SJSA1 (cell line): ENCODE results near the gene ZCCHC17. TPM values are rescaled to one million over a fixed set of nuclear protein-coding genes. Genes with fewer than 3 reads are reported as not detected.
A peak's percentile ranks its signal among the peaks of the same experiment; 100 is the strongest.
"Not testable (repeated sequence)": the region's sequence is repeated elsewhere in the genome, so short reads cannot be mapped to it uniquely, and the experiment has no call there.

Experiments used
- DNase-seq, 2 experiments: peaks; one replicate each; pipeline ENCODE4 v3.0.0-alpha.2; 2015 to 2020; ENCODE audit warnings: low spot score in 2 of 2, low read depth in 1 of 2
- H3K27ac ChIP-seq: fragments of 250-450 bp; sonication (Bioruptor Pico); 2 replicates; pipeline ENCODE4 v1.5.1; 2020; ENCODE audit warnings: mild to moderate bottlenecking, moderate library complexity
- H3K27me3 ChIP-seq: fragments of 250-450 bp; sonication (Bioruptor Pico); replicated peaks from 2 replicates; pipeline ENCODE4 v1.5.1; 2020; ENCODE audit warnings: mild to moderate bottlenecking, moderate library complexity
- H3K36me3 ChIP-seq: fragments of 250-450 bp; sonication (Bioruptor Pico); 2 replicates; pipeline ENCODE4 v1.5.1; 2020; ENCODE audit warnings: mild to moderate bottlenecking
- H3K4me1 ChIP-seq: fragments of 250-450 bp; sonication (Bioruptor Pico); replicated peaks from 2 replicates; pipeline ENCODE4 v1.6.1; 2021; ENCODE audit warnings: mild to moderate bottlenecking
- H3K4me3 ChIP-seq: fragments of 250-450 bp; sonication (Bioruptor Pico); 2 replicates; pipeline ENCODE4 v1.5.1; 2020; ENCODE audit warnings: mild to moderate bottlenecking
- H3K9me3 ChIP-seq: fragments of 250-450 bp; sonication (Bioruptor Pico); replicated peaks from 2 replicates; pipeline ENCODE4 v1.5.1; 2020; ENCODE audit warnings: mild to moderate bottlenecking
- total RNA-seq: library from RNA; depleted of rRNA; stranded (reverse); fragments of >200 nt; shearing (Covaris generic); gene quantifications from 2 replicates; pipeline ENCODE4 v1.2.3, GENCODE V29; 2014

Gene ZCCHC17
- total RNA-seq, 1 experiment from 2014 or later, result 50.2 TPM

DNA sequence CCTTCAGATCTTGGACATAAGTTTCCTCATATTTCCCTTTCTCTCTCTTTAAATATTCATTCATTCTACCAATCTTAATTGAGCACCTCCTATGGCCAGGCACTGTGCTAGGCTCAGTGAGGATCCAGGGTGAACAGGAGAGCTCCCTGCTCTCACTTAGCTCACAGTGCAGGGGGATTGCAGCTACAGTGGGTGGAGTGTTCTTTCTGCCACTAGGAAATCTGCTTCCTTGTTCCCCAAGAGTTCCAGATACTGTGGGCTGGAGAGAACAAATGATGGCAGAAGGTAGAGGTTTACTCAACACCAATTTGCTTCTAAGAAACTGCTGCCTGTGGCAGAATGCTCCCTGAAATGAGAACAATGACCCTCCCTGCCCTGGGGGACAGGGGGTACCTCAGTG is 81.2 kb downstream of the ZCCHC17 start:
- peaks cover 5% of the 10 kb centered on the region for H3K4me1 ChIP-seq
- no peaks in the 10 kb centered on the region for H3K36me3 ChIP-seq
- H3K27ac ChIP-seq, result no peak overlapping the region
- H3K27me3 ChIP-seq, result no peaks in the 10 kb centered on the region
- DNase-seq, result no peak
- H3K9me3 ChIP-seq, result no peaks in the 10 kb centered on the region
- H3K4me3 ChIP-seq, result no peak overlapping the region

- DNase-seq, result no peak
- Histone ChIP-seq H3K36me3 (no peaks in the 10 kb centered on the region), H3K27me3 (no peaks in the 10 kb centered on the region), H3K4me3 (no peak overlapping the region), H3K27ac (no peak overlapping the region), H3K9me3 (no peaks in the 10 kb centered on the region), H3K4me1 (no peaks in the 10 kb centered on the region; the same call in 1 of the 2 replicates)
Measured at GRCh38 chr1:31380181-31380580, 83.3 kb downstream of the ZCCHC17 start.

DNA sequence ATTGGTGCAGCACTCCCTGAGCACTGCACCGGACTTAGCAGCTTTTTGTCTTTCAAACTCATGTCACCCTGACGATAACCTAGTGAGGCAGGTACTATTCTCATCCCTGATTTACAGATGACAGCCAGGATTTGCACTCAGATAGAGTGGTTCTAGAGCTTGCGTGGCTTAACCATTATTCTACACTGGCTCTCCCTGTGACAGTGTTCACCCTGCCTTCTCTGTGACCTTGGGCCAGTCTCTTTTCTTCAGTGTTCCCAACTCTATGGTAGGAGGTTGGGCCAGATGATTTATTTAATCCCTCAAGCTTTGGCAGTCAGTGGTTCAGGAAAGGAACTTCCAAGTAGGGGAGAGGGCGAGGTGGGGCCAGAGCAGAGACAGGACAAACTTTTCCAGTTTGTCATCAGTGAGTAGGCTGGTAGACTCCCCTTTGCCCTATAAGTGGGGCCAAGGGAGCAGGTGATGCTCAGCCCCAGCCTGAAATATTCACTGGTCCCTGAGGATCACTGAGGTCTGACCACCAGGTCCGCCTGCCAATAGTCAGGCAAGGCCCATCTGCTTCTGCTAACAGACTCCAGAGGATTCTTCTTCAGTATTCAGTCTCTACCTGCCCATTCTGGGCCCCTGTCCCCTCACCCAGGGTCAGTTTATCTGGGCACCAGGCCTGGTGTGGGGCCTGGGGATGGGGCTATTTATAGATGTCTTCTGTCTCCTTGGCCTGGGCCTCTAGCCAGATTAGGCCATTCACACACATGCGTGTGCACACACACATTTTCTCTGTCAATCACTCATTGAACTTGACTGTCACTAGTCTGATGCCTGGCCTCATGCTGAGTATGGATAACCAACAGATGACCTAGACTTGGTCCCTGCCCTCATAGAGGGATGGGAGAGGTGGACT is 84.8 kb downstream of the ZCCHC17 start:
- no peaks in the 10 kb centered on the region for H3K27me3 ChIP-seq
- H3K4me1 ChIP-seq, result no peaks in the 10 kb centered on the region
- H3K9me3 ChIP-seq, result no peaks in the 10 kb centered on the region
- no peak overlapping the region for H3K27ac ChIP-seq
- H3K4me3 ChIP-seq, result no peak overlapping the region
- DNase-seq, result no peak
- no peaks in the 10 kb centered on the region for H3K36me3 ChIP-seq

- Histone ChIP-seq H3K9me3 (no peaks in the 10 kb centered on the region), H3K4me3 (no peak overlapping the region), H3K27me3 (no peaks in the 10 kb centered on the region), H3K27ac (no peak overlapping the region), H3K36me3 (no peaks in the 10 kb centered on the region), H3K4me1 (no peaks in the 10 kb centered on the region)
- no peak for DNase-seq
Measured at GRCh38 chr1:31382379-31382989, 85.7 kb downstream of the ZCCHC17 start.

DNA sequence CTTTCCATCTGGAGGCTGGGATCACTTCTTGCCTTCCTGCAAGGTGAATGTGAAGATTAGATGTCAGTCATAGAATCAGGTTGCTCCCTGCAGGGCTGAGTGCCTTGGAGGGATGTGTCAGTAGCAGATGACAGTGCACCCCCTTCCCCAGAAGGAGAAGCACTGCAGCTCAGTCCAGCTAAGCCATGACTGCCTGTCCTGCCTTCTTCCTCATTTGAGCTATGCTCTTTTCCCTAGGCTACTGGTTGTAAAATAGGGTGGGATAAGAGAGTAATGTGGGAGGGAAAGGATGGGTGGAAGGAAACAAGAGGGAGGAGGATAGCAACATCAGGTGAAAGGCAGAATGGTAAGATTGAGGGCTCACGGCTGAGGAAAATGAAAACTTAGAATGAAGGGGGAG is 87.1 kb downstream of the ZCCHC17 start:
- H3K4me1 ChIP-seq, result no peaks in the 10 kb centered on the region
- no peak overlapping the region for H3K27ac ChIP-seq
- no peaks in the 10 kb centered on the region for H3K9me3 ChIP-seq
- H3K4me3 ChIP-seq, result no peak overlapping the region
- H3K27me3 ChIP-seq, result no peaks in the 10 kb centered on the region
- no peak for DNase-seq
- no peaks in the 10 kb centered on the region for H3K36me3 ChIP-seq

GRCh38 chr1:31386576-31387243 is 89.9 kb downstream of the ZCCHC17 start:
- not testable (repeated sequence) for H3K9me3 ChIP-seq, H3K4me1 ChIP-seq, H3K27ac ChIP-seq, H3K27me3 ChIP-seq, DNase-seq, H3K36me3 ChIP-seq, H3K4me3 ChIP-seq

- DNase-seq, result no peak
- Histone ChIP-seq H3K4me1 (no peaks in the 10 kb centered on the region), H3K4me3 (no peak overlapping the region), H3K27ac (no peak overlapping the region), H3K36me3 (no peaks in the 10 kb centered on the region), H3K27me3 (no peaks in the 10 kb centered on the region), H3K9me3 (no peaks in the 10 kb centered on the region)
Measured at GRCh38 chr1:31387612-31388011, 90.8 kb downstream of the ZCCHC17 start.

DNA sequence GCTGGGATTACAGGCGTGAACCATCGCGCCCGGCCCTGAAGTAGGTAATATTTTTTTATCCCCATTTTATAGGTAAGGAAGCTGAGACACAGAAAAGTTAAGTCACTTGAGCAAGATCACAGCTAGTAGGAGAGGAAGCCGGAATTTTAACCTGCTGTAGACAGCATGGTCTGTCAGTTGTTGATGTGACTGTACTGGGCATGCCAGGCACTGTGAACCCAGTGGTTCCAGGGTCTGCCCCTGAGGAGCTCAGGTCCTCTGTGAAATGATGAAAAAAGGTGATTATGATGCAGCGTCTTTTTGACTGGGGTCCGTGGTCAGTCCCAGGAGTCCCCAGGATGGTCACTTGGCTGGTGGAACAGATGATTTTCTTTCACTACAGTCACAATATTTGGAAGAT is 92.8 kb downstream of the ZCCHC17 start:
- Histone ChIP-seq H3K36me3 (no peaks in the 10 kb centered on the region), H3K4me1 (peaks cover 4% of the 10 kb centered on the region), H3K4me3 (no peak overlapping the region), H3K9me3 (no peaks in the 10 kb centered on the region), H3K27me3 (no peaks in the 10 kb centered on the region), H3K27ac (no peak overlapping the region)
- no peak for DNase-seq

- Histone ChIP-seq H3K4me3 (no peak overlapping the region), H3K27me3 (no peaks in the 10 kb centered on the region), H3K9me3 (no peaks in the 10 kb centered on the region), H3K27ac (no peak overlapping the region), H3K4me1 (peaks cover 8% of the 10 kb centered on the region), H3K36me3 (no peaks in the 10 kb centered on the region)
- no peak for DNase-seq
Measured at GRCh38 chr1:31390071-31390470, 93.2 kb downstream of the ZCCHC17 start.

DNA sequence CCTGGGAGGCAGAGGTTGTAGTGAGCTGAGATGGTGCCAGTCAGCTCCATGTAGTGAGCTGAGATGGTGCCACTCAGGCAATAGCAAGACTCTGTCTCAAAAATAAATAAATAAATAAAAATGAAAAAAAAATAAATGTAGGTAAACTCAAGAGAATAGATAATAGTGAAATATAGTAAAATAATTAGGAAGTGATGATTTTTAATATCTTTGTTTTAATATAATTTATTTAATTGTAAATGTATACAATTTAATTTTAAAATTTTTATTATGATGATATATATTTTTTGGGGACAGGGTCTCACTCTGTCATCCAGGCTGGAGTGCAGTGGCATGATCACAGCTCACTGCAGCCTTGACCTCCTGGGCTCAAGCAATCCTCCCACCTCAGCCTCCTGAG is 96.6 kb downstream of the ZCCHC17 start:
- H3K27me3 ChIP-seq, result no peaks in the 10 kb centered on the region
- H3K4me1 ChIP-seq, result peaks cover 32% of the 10 kb centered on the region
- no peak overlapping the region for H3K27ac ChIP-seq
- H3K36me3 ChIP-seq, result no peaks in the 10 kb centered on the region
- DNase-seq, result no peak
- H3K4me3 ChIP-seq, result no peak overlapping the region
- no peaks in the 10 kb centered on the region for H3K9me3 ChIP-seq

DNA sequence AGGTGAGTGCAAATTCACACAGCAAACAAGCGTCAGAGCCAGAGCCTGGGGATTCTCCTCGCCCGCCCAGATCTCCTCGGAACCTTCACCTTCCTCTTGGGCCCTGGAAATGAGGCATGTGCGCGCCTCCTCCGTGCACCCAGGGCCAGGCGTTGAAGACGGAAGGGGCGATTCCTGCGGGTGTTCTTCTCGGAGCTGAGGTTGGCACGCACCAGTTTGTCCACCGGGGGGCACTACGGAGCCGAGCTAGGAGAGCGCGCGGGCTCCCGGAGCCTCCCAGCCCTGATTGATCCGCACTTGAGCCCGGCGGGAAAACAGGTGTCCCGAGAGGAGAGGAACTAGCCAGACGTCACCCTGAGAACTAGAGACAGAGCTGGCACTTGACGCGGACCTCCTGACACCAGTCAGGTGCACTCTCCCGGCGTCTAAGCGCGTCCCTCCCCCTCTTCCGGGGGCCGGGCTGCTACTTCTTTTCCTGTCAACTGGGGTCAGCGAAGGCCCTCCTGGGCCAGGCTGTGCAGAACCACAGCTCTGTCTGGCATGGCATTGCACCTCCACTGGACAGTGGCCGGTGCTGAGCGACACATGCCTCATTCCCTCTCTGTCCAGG is 97.9 kb downstream of the ZCCHC17 start:
- no peaks in the 10 kb centered on the region for H3K36me3 ChIP-seq
- no peak overlapping the region for H3K4me3 ChIP-seq
- H3K27ac ChIP-seq, result no peak overlapping the region
- H3K27me3 ChIP-seq, result no peaks in the 10 kb centered on the region
- no peaks in the 10 kb centered on the region for H3K9me3 ChIP-seq
- DNase-seq, result peak; percentile 79 to 86
- peaks cover 32% of the 10 kb centered on the region for H3K4me1 ChIP-seq

DNA sequence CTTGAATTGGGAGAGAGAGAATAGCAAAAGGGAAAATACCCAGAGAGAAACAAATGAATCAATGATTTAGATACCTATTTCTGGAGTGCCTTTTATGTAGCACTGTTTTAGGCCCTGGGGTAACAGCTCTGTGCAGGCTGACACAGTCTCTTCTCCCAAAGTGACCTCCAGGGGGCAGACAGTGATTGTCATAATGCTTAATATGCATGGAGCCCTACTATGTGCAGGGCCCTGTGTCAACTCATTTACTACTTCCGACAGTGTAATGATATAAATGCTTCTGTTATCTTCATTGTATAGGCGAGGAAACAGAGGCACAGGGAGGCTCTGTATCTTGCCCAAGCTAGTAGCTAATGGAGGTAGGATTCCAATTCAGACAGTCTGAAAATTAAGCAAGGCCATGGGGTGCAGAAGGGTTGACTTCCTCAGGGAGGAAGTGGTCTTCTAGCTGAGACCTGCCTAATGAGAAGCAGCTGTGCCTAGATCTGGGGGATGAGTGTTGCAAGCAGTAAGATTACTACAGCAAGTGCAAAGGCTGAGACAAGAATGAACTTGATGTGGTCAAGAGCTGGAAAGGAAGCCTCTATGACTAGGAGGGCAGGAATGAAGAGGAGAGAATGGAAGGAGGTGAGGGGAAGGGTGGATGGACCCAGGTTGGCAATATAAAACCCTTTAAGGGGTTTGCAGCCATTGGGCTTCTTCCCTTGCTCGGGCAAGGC is 100.0 kb downstream of the ZCCHC17 start:
- no peak overlapping the region for H3K4me3 ChIP-seq
- H3K27me3 ChIP-seq, result no peaks in the 10 kb centered on the region
- peak; percentile 76 to 81 for DNase-seq
- no peaks in the 10 kb centered on the region for H3K9me3 ChIP-seq
- H3K4me1 ChIP-seq, result peaks cover 37% of the 10 kb centered on the region
- peak overlapping the region; percentile 83 for H3K27ac ChIP-seq
- H3K36me3 ChIP-seq, result no peaks in the 10 kb centered on the region

- peaks cover 37% of the 10 kb centered on the region for H3K4me1 ChIP-seq
- no peaks in the 10 kb centered on the region for H3K36me3 ChIP-seq
- DNase-seq, result peak; percentile 88 to 90
- no peaks in the 10 kb centered on the region for H3K27me3 ChIP-seq
- peak overlapping the region; percentile 83 for H3K27ac ChIP-seq
- H3K9me3 ChIP-seq, result no peaks in the 10 kb centered on the region
- no peak overlapping the region for H3K4me3 ChIP-seq
Measured at GRCh38 chr1:31397360-31398095, 100.7 kb downstream of the ZCCHC17 start.
